Right atrium auricular region (tissue), 2 donors: ENCODE results near the gene UTP25. TPM values are rescaled to one million over a fixed set of nuclear protein-coding genes. Genes with fewer than 3 reads are reported as not detected.

Experiments used
- DNase-seq: peaks from one replicate; pipeline ENCODE4 v3.0.0-alpha.2; 2019; ENCODE audit warnings: low spot score
- H3K27ac ChIP-seq, 2 donors: fragments of 200-600 bp; sonication (generic); 1 replicate in 1 of 2; 2 replicates in 1 of 2; pipeline ENCODE4 v1.5.1; 2016 to 2019
- H3K27me3 ChIP-seq, 2 donors: fragments of 200-600 bp; sonication (generic); one replicate each; pipeline versions ENCODE4 v1.5.1 to v1.6.0; 2017 to 2019
- H3K36me3 ChIP-seq: fragments of 200-600 bp; sonication (generic); one replicate; pipeline ENCODE4 v1.5.1; 2016
- H3K4me1 ChIP-seq, 2 donors: fragments of 200-600 bp; sonication (generic); one replicate each; pipeline versions ENCODE4 v1.5.1 to v1.6.0; 2017 to 2019
- H3K4me3 ChIP-seq, 2 donors: fragments of 200-600 bp; sonication (generic); 1 replicate in 1 of 2; 2 replicates in 1 of 2; pipeline ENCODE4 v1.5.1; 2017 to 2019; ENCODE audit warnings: mild to moderate bottlenecking in 1 of 2, moderate library complexity in 1 of 2
- H3K9me3 ChIP-seq, 2 donors: fragments of 200-600 bp; sonication (generic); one replicate each; pipeline ENCODE4 v1.5.1; 2019
- total RNA-seq, 2 donors: library from RNA; depleted of rRNA; stranded (reverse); fragments of >200 nt; gene quantifications; one replicate each; pipeline ENCODE4 v1.1.0, GENCODE V29; 2016
- TF ChIP-seq, protein P1 (sequence below), 2 donors: fragments of 200-600 bp; sonication (generic); IDR thresholded peaks; one replicate each; pipeline ENCODE4 v1.5.1; 2019; ENCODE audit warnings: antibody characterized with exemption in 2 of 2

UTP25 gene
- total RNA-seq, 2 donors from 2014 or later, result 2.8 to 3.9 TPM

DNA sequence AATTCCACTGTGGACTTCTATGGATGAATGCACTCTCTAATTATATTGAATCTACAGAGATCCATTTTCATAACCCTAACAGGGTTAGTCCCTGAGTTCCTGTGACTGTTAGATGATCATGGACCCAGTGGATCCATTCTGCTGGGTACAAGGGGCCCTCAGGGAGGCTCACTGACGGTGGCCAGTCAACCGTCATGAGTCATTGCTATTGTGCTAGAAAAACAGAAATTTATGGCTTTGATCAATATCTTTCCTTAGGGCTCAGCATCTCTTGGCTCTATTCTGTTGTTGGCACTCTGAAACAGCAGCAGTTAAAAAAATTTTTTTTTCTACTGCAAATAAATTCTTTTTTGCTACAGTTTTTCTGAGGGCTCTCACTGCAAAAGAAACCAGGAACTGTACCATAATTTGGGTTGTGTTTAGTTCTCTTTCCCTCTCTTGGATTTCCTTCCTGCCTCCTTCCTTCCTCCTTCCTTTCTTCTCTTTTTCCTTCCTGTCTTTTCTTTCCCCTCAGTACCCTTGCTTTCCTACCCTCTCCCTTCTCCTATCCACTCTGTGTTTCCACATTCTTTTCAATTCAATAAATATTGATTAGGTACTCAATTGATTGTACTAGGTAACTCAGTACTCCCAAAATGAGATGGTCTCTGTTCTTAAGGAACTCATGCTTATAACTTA, 49.5 kb downstream of the UTP25 start:
- Histone ChIP-seq H3K36me3 (no peaks in the 10 kb centered on the region), H3K4me3 (no peak overlapping the region), H3K27me3 (no peaks in the 10 kb centered on the region), H3K4me1 (no peaks in the 10 kb centered on the region), H3K27ac (no peak overlapping the region), H3K9me3 (no peaks in the 10 kb centered on the region)
- DNase-seq, result no peak
- TF ChIP-seq, protein P1, sequence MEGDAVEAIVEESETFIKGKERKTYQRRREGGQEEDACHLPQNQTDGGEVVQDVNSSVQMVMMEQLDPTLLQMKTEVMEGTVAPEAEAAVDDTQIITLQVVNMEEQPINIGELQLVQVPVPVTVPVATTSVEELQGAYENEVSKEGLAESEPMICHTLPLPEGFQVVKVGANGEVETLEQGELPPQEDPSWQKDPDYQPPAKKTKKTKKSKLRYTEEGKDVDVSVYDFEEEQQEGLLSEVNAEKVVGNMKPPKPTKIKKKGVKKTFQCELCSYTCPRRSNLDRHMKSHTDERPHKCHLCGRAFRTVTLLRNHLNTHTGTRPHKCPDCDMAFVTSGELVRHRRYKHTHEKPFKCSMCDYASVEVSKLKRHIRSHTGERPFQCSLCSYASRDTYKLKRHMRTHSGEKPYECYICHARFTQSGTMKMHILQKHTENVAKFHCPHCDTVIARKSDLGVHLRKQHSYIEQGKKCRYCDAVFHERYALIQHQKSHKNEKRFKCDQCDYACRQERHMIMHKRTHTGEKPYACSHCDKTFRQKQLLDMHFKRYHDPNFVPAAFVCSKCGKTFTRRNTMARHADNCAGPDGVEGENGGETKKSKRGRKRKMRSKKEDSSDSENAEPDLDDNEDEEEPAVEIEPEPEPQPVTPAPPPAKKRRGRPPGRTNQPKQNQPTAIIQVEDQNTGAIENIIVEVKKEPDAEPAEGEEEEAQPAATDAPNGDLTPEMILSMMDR (IDR thresholded peaks at IDR 0.05), result no peak

DNA sequence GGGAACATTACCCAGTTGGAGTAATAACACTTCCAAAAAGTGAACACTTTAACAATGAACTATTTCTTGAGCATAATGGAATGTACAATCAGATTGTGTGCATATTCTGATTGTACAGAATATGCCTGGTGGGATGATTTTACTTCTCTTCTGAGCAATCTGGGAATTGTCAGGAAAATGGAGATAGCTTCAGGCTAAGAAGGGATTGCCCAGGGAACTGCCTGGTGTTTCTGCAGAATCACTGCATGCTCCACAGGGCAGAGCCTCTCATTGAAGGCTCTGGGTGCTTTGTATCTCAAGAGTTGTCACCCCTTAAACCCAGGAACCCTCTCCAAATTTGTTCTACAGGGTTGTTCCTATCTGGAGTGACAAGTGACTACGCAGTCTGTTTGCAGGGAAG, 51.2 kb downstream of the UTP25 start:
- no peaks in the 10 kb centered on the region for H3K9me3 ChIP-seq
- no peaks in the 10 kb centered on the region for H3K36me3 ChIP-seq
- H3K27me3 ChIP-seq, result no peaks in the 10 kb centered on the region
- TF ChIP-seq, protein P1 (IDR thresholded peaks at IDR 0.05), result no peak
- no peak overlapping the region for H3K4me3 ChIP-seq
- no peaks in the 10 kb centered on the region for H3K4me1 ChIP-seq
- H3K27ac ChIP-seq, result no peak overlapping the region
- no peak for DNase-seq

DNA sequence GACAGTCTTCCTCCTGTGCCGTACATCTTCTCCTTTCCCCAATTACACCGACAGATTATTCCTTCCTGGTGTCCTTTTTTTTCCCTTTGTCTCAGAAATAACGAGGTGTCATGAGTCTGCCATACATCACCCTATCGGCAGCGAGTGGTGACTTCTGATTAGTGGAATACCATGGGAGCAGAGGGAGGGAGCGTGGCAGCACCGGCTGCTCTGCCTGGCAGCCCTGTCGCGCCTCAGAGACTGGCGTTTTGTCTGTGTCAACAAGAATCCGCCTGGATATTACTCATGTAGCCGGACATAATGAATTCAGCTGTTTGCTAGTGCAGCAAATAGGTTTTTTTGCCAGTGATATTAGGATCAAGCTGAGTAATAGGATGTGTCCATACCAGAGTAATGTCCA, 51.8 kb downstream of the UTP25 start:
- H3K27me3 ChIP-seq, result no peaks in the 10 kb centered on the region
- H3K9me3 ChIP-seq, result no peaks in the 10 kb centered on the region
- no peaks in the 10 kb centered on the region for H3K4me1 ChIP-seq
- TF ChIP-seq, protein P1 (IDR thresholded peaks at IDR 0.05), result no peak
- no peaks in the 10 kb centered on the region for H3K36me3 ChIP-seq
- no peak for DNase-seq
- no peak overlapping the region for H3K4me3 ChIP-seq
- no peak overlapping the region for H3K27ac ChIP-seq

DNA sequence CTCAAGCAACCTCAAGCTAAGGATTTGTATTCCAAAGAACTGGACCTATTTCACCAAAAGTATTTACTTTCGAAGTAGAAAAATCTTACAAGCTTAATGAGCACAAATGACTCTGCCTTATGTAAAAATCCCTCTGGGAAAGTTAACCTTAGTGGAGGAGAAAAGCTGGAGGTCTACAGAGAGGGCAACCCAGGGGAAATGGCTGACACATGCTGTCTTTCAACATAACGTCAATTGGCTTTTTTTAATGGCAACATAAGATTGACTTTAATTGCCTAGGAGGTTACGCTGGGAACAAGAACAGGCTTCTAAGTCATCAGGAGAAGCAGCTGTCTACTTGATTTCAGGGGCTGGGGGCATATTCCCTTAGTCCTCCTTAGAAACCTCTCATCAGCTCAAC, 52.3 kb downstream of the UTP25 start:
- H3K27me3 ChIP-seq, result no peaks in the 10 kb centered on the region
- no peak overlapping the region for H3K4me3 ChIP-seq
- no peaks in the 10 kb centered on the region for H3K9me3 ChIP-seq
- no peaks in the 10 kb centered on the region for H3K36me3 ChIP-seq
- no peaks in the 10 kb centered on the region for H3K4me1 ChIP-seq
- H3K27ac ChIP-seq, result no peak overlapping the region
- no peak for DNase-seq
- TF ChIP-seq, protein P1 (IDR thresholded peaks at IDR 0.05), result no peak

DNA sequence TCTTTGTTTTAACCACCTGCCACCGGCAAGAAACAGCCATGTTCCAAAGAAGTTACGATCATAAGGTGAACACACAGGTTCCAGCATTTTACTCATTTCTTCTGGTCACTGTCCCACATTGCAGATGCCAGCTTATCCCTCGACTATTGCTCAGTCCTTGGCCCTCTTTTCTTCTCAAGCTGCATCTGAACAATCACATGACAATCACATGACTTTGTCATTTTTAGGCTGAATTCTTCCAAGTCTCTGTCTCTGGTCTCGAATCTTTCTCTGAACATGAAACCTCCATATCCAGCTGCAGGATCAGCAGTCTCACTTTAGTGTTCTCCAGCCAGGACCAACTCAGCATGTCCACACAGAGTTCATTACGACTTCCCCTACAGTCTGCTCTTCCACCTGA, 53.8 kb downstream of the UTP25 start:
- no peak for DNase-seq
- Histone ChIP-seq H3K27ac (no peak overlapping the region), H3K36me3 (no peaks in the 10 kb centered on the region), H3K4me1 (no peaks in the 10 kb centered on the region), H3K27me3 (no peaks in the 10 kb centered on the region), H3K9me3 (no peaks in the 10 kb centered on the region), H3K4me3 (no peak overlapping the region)
- TF ChIP-seq, protein P1 (IDR thresholded peaks at IDR 0.05), result no peak

DNA sequence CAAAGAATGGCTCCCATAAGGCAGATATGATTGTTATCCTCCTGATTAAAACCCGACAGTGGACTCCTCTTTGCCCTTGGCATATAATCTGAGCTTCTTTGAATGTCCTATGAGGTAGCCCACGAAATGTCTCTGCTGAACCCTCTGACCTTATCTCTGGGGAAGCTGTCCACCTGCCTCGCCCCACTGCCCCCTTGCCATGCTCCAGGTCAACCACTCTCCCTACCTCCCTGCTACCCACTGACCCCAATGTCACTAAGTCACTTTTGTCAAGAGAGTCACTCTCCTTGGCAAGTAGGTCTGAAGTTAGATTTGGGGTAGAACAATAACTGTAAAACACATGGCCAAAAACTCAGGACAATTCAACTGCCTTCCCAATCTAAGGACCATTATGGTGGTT, 54.5 kb downstream of the UTP25 start:
- TF ChIP-seq, protein P1 (IDR thresholded peaks at IDR 0.05), result no peak
- no peaks in the 10 kb centered on the region for H3K9me3 ChIP-seq
- no peaks in the 10 kb centered on the region for H3K36me3 ChIP-seq
- no peaks in the 10 kb centered on the region for H3K4me1 ChIP-seq
- H3K4me3 ChIP-seq, result no peak overlapping the region
- H3K27ac ChIP-seq, result no peak overlapping the region
- H3K27me3 ChIP-seq, result no peaks in the 10 kb centered on the region
- no peak for DNase-seq
